OCI-LY1 (cell line): ENCODE results near the gene CHKA.
"Not testable (repeated sequence)": the region's sequence is repeated elsewhere in the genome, so short reads cannot be mapped to it uniquely, and the experiment has no call there.

ENCODE experiments used
- H2AFZ ChIP-seq: fragments of 200-600 bp; sonication (generic), shearing (Covaris generic); 2 replicates; pipeline ENCODE4 v1.6.0; 2014; ENCODE audit warnings: antibody characterized with exemption, mild to moderate bottlenecking, low read length
- H3F3A ChIP-seq: fragments of 200-600 bp; sonication (generic), shearing (Covaris generic); 2 replicates; pipeline ENCODE4 v1.6.0; 2014; ENCODE audit warnings: mild to moderate bottlenecking, antibody characterized with exemption, low read length, moderate library complexity; ENCODE audit not compliant: insufficient read depth
- H3K27ac ChIP-seq: fragments of 200-600 bp; sonication (generic); 2 replicates; pipeline ENCODE4 v1.5.1; 2014; ENCODE audit warnings: low read length, mixed run types, mild to moderate bottlenecking, low read depth; ENCODE audit not compliant: poor library complexity, severe bottlenecking
- H3K27me3 ChIP-seq: fragments of 200-600 bp; sonication (generic); 2 replicates; pipeline ENCODE4 v1.6.0; 2014; ENCODE audit warnings: antibody characterized with exemption, mild to moderate bottlenecking, low read length, moderate library complexity; ENCODE audit not compliant: insufficient read depth
- H3K36me3 ChIP-seq: fragments of 200-600 bp; sonication (generic); 2 replicates; pipeline ENCODE4 v1.6.1; 2014; ENCODE audit warnings: mild to moderate bottlenecking, antibody characterized with exemption, low read length, moderate library complexity, mixed read lengths; ENCODE audit not compliant: insufficient read depth
- H3K4me1 ChIP-seq: fragments of 200-600 bp; sonication (generic); 2 replicates; pipeline ENCODE4 v1.5.1; 2014; ENCODE audit warnings: mild to moderate bottlenecking, low read length, moderate library complexity; ENCODE audit not compliant: insufficient read depth, severe bottlenecking
- H3K4me2 ChIP-seq: fragments of 200-600 bp; sonication (generic), shearing (Covaris generic); 2 replicates; pipeline ENCODE4 v1.6.1; 2014; ENCODE audit warnings: low read length
- H3K4me3 ChIP-seq: fragments of 200-600 bp; sonication (generic); 2 replicates; pipeline ENCODE4 v1.5.1; 2014; ENCODE audit warnings: low read length, low read depth, mild to moderate bottlenecking, mixed read lengths; ENCODE audit not compliant: poor library complexity, severe bottlenecking
- H3K79me2 ChIP-seq: fragments of 200-600 bp; shearing (Covaris generic); 2 replicates; pipeline ENCODE4 v1.6.1; 2016; ENCODE audit warnings: mixed run types, low read length, mixed read lengths; ENCODE audit not compliant: insufficient read depth
- H3K9ac ChIP-seq: fragments of 200-600 bp; sonication (generic), shearing (Covaris generic); 2 replicates; pipeline ENCODE4 v1.6.1; 2014; ENCODE audit warnings: mild to moderate bottlenecking, low read length, mixed read lengths
- H3K9me2 ChIP-seq: fragments of 200-600 bp; sonication (generic), shearing (Covaris generic); 2 replicates; pipeline ENCODE4 v1.6.1; 2014; ENCODE audit warnings: low read depth, mild to moderate bottlenecking, low read length, mixed read lengths
- H3K9me3 ChIP-seq: fragments of 200-600 bp; shearing (Covaris generic); 2 replicates; pipeline ENCODE4 v1.6.1; 2014; ENCODE audit warnings: low read length, mixed read lengths
- H4K20me1 ChIP-seq: fragments of 200-600 bp; sonication (generic), shearing (Covaris generic); 2 replicates; pipeline ENCODE4 v1.6.0; 2016; ENCODE audit warnings: mild to moderate bottlenecking, low read length; ENCODE audit not compliant: insufficient read depth
- EZH2 ChIP-seq: fragments of 200-600 bp; sonication (generic), shearing (Covaris generic); IDR thresholded peaks from 2 replicates; pipeline ENCODE4 v1.8.0; 2017; ENCODE audit warnings: borderline replicate concordance, mixed run types, mild to moderate bottlenecking, antibody characterized with exemption, low read length, moderate library complexity, mixed read lengths
- TF ChIP-seq, protein P1 (sequence below): fragments of 200-600 bp; sonication (generic), shearing (Covaris generic); IDR thresholded peaks from 2 replicates; pipeline ENCODE4 v1.5.1; 2017; ENCODE audit warnings: mild to moderate bottlenecking, antibody characterized with exemption, low read length, moderate library complexity, mixed read lengths

CHKA gene

DNA sequence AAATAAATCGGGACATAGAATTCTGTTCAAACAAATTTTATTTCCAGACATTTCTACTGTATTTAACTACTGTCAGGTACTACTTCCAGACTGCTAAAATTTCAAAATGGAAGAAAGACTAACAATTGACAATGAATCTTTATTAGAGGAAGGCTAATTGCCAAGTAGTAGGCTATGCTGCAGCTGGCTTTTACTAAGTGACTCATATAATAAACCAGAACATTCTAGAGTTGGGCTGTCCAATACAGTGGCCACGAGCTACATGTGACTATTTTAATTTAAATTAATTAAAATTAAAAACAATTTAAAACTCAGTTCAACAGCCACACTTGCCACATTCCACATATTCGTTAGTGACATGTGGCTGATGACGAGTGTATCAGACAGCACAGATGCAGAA is 27.6 kb downstream of the CHKA start:
- H3K9ac ChIP-seq: no peak overlapping the region
- H3F3A ChIP-seq: 0 out of 2 replicates have a peak, but pooled peaks cover 6% of the 10 kb centered on the region
- H3K4me2 ChIP-seq: no peak overlapping the region
- no peaks in the 10 kb centered on the region for H3K27me3 ChIP-seq
- no peak for TF ChIP-seq EZH2
- TF ChIP-seq, protein P1, sequence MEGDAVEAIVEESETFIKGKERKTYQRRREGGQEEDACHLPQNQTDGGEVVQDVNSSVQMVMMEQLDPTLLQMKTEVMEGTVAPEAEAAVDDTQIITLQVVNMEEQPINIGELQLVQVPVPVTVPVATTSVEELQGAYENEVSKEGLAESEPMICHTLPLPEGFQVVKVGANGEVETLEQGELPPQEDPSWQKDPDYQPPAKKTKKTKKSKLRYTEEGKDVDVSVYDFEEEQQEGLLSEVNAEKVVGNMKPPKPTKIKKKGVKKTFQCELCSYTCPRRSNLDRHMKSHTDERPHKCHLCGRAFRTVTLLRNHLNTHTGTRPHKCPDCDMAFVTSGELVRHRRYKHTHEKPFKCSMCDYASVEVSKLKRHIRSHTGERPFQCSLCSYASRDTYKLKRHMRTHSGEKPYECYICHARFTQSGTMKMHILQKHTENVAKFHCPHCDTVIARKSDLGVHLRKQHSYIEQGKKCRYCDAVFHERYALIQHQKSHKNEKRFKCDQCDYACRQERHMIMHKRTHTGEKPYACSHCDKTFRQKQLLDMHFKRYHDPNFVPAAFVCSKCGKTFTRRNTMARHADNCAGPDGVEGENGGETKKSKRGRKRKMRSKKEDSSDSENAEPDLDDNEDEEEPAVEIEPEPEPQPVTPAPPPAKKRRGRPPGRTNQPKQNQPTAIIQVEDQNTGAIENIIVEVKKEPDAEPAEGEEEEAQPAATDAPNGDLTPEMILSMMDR: no peak
- H3K9me2 ChIP-seq: no peaks in the 10 kb centered on the region
- no peak overlapping the region for H2AFZ ChIP-seq
- H4K20me1 ChIP-seq: no peaks in the 10 kb centered on the region
- H3K36me3 ChIP-seq: peaks cover 3% of the 10 kb centered on the region; the same call in 1 of the 2 replicates
- no peak overlapping the region for H3K4me3 ChIP-seq
- H3K27ac ChIP-seq: no peak overlapping the region
- no peaks in the 10 kb centered on the region for H3K9me3 ChIP-seq
- H3K4me1 ChIP-seq: peaks cover 29% of the 10 kb centered on the region
- no peaks in the 10 kb centered on the region for H3K79me2 ChIP-seq

- not testable (repeated sequence) for H4K20me1 ChIP-seq, H3K36me3 ChIP-seq, H3K4me3 ChIP-seq, H3K9me3 ChIP-seq, H3K27me3 ChIP-seq, H3K79me2 ChIP-seq, H3F3A ChIP-seq, H3K4me2 ChIP-seq, H3K27ac ChIP-seq, H2AFZ ChIP-seq, H3K9ac ChIP-seq, H3K9me2 ChIP-seq
- peaks cover 28% of the 10 kb centered on the region for H3K4me1 ChIP-seq
Observed at GRCh38 chr11:68092946-68093345, 28.2 kb downstream of the CHKA start.

GRCh38 chr11:68092411-68092810 is 28.8 kb downstream of the CHKA start:
- H3F3A ChIP-seq: 0 out of 2 replicates have a peak, but pooled peaks cover 6% of the 10 kb centered on the region
- no peaks in the 10 kb centered on the region for H3K9me3 ChIP-seq
- H3K9me2 ChIP-seq: no peaks in the 10 kb centered on the region
- peaks cover 24% of the 10 kb centered on the region for H3K4me1 ChIP-seq
- no peak overlapping the region for H3K9ac ChIP-seq
- peaks cover 3% of the 10 kb centered on the region; the same call in 1 of the 2 replicates for H3K36me3 ChIP-seq
- H3K27ac ChIP-seq: peak overlapping the region; percentile 68
- no peaks in the 10 kb centered on the region for H4K20me1 ChIP-seq
- no peak overlapping the region for H3K4me2 ChIP-seq
- no peaks in the 10 kb centered on the region for H3K79me2 ChIP-seq
- TF ChIP-seq, protein P1: no peak
- no peak for TF ChIP-seq EZH2
- no peaks in the 10 kb centered on the region for H3K27me3 ChIP-seq
- no peak overlapping the region for H3K4me3 ChIP-seq
- H2AFZ ChIP-seq: no peak overlapping the region

- peak overlapping the region; percentile 46 for H3K9ac ChIP-seq
- peak overlapping the region; percentile 68 for H3K27ac ChIP-seq
- H3K4me2 ChIP-seq: peak overlapping the region; percentile 57
- H3K9me2 ChIP-seq: no peaks in the 10 kb centered on the region
- peaks cover 24% of the 10 kb centered on the region for H3K4me1 ChIP-seq
- 0 out of 2 replicates have a peak, but pooled peaks cover 6% of the 10 kb centered on the region for H3F3A ChIP-seq
- no peaks in the 10 kb centered on the region for H4K20me1 ChIP-seq
- H3K27me3 ChIP-seq: no peaks in the 10 kb centered on the region
- no peaks in the 10 kb centered on the region for H3K9me3 ChIP-seq
- H3K4me3 ChIP-seq: peak overlapping the region; percentile 21
- TF ChIP-seq EZH2: no peak
- TF ChIP-seq, protein P1: no peak
- H2AFZ ChIP-seq: peak overlapping the region; percentile 38; the same call in 1 of the 2 replicates
- H3K79me2 ChIP-seq: no peaks in the 10 kb centered on the region
- H3K36me3 ChIP-seq: peaks cover 3% of the 10 kb centered on the region; the same call in 1 of the 2 replicates
Observed at GRCh38 chr11:68090706-68091105, 30.5 kb downstream of the CHKA start.
